Ishikawa (cell line): ENCODE data around the gene L3MBTL1.

Experiments used
- CEBPB ChIP-seq: IDR thresholded peaks from 2 replicates; pipeline ENCODE4 v1.6.1; 2012
- CREB1 ChIP-seq: IDR thresholded peaks from 2 replicates; pipeline ENCODE4 v1.6.1; 2012; ENCODE audit warnings: low read depth
- EGR1 ChIP-seq: IDR thresholded peaks from 2 replicates; pipeline ENCODE4 v1.6.1; 2012
- EP300 ChIP-seq: IDR thresholded peaks from 2 replicates; pipeline ENCODE4 v1.6.1; 2012; ENCODE audit warnings: borderline replicate concordance
- FOXM1 ChIP-seq: IDR thresholded peaks from 2 replicates; pipeline ENCODE4 v1.6.1; 2012; ENCODE audit warnings: low read depth, borderline replicate concordance
- MAX ChIP-seq: IDR thresholded peaks from 2 replicates; pipeline ENCODE4 v1.6.1; 2012
- NFIC ChIP-seq: IDR thresholded peaks from 2 replicates; pipeline ENCODE4 v1.6.1; 2012
- RAD21 ChIP-seq: IDR thresholded peaks from 2 replicates; pipeline ENCODE4 v1.6.1; 2012; ENCODE audit warnings: low read depth
- TAF1 ChIP-seq: IDR thresholded peaks from 2 replicates; pipeline ENCODE4 v1.6.1; 2012; ENCODE audit warnings: low read depth, mild to moderate bottlenecking
- TCF12 ChIP-seq: IDR thresholded peaks from 2 replicates; pipeline ENCODE4 v1.6.1; 2012; ENCODE audit warnings: low read depth
- TEAD4 ChIP-seq: IDR thresholded peaks from 2 replicates; pipeline ENCODE4 v1.6.1; 2012
- YY1 ChIP-seq: IDR thresholded peaks from 2 replicates; pipeline ENCODE4 v1.6.1; 2012; ENCODE audit warnings: low read depth
- ZBTB7A ChIP-seq: IDR thresholded peaks from 2 replicates; pipeline ENCODE4 v1.6.1; 2012; ENCODE audit warnings: low read depth
- TF ChIP-seq, protein P1 (sequence below): IDR thresholded peaks from 2 replicates; pipeline ENCODE4 v1.6.1; 2012; ENCODE audit warnings: low read depth, mild to moderate bottlenecking
- TF ChIP-seq, protein P2 (sequence below): IDR thresholded peaks from 2 replicates; pipeline ENCODE4 v1.6.1; 2012

Gene L3MBTL1

GRCh38 chr20:43541214-43541613, 33.7 kb downstream of the L3MBTL1 start:
- no peak for TF ChIP-seq TAF1
- no peak for TF ChIP-seq EP300
- TF ChIP-seq, protein P1, sequence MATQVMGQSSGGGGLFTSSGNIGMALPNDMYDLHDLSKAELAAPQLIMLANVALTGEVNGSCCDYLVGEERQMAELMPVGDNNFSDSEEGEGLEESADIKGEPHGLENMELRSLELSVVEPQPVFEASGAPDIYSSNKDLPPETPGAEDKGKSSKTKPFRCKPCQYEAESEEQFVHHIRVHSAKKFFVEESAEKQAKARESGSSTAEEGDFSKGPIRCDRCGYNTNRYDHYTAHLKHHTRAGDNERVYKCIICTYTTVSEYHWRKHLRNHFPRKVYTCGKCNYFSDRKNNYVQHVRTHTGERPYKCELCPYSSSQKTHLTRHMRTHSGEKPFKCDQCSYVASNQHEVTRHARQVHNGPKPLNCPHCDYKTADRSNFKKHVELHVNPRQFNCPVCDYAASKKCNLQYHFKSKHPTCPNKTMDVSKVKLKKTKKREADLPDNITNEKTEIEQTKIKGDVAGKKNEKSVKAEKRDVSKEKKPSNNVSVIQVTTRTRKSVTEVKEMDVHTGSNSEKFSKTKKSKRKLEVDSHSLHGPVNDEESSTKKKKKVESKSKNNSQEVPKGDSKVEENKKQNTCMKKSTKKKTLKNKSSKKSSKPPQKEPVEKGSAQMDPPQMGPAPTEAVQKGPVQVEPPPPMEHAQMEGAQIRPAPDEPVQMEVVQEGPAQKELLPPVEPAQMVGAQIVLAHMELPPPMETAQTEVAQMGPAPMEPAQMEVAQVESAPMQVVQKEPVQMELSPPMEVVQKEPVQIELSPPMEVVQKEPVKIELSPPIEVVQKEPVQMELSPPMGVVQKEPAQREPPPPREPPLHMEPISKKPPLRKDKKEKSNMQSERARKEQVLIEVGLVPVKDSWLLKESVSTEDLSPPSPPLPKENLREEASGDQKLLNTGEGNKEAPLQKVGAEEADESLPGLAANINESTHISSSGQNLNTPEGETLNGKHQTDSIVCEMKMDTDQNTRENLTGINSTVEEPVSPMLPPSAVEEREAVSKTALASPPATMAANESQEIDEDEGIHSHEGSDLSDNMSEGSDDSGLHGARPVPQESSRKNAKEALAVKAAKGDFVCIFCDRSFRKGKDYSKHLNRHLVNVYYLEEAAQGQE = no peak
- TF ChIP-seq TCF12 = no peak
- no peak for TF ChIP-seq CREB1
- no peak for TF ChIP-seq RAD21
- no peak for TF ChIP-seq MAX
- TF ChIP-seq YY1 = no peak
- TF ChIP-seq NFIC = no peak
- TF ChIP-seq ZBTB7A = no peak
- no peak for TF ChIP-seq EGR1
- no peak for TF ChIP-seq CEBPB
- TF ChIP-seq TEAD4 = no peak
- no peak for TF ChIP-seq FOXM1
- TF ChIP-seq, protein P2, sequence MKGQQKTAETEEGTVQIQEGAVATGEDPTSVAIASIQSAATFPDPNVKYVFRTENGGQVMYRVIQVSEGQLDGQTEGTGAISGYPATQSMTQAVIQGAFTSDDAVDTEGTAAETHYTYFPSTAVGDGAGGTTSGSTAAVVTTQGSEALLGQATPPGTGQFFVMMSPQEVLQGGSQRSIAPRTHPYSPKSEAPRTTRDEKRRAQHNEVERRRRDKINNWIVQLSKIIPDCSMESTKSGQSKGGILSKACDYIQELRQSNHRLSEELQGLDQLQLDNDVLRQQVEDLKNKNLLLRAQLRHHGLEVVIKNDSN = no peak

GRCh38 chr20:43542161-43542560, 34.7 kb downstream of the L3MBTL1 start:
- TF ChIP-seq FOXM1 (no peak), RAD21 (no peak), TAF1 (no peak), EP300 (no peak), YY1 (no peak), MAX (no peak), CEBPB (no peak)
- TF ChIP-seq, protein P2 = no peak

GRCh38 chr20:43542674-43543073, 35.2 kb downstream of the L3MBTL1 start:
- TF ChIP-seq TCF12 (no peak), ZBTB7A (no peak), YY1 (no peak), CREB1 (no peak), MAX (no peak), EP300 (no peak), CEBPB (no peak), NFIC (no peak), FOXM1 (no peak), EGR1 (no peak)
- TF ChIP-seq, protein P1 = no peak

DNA sequence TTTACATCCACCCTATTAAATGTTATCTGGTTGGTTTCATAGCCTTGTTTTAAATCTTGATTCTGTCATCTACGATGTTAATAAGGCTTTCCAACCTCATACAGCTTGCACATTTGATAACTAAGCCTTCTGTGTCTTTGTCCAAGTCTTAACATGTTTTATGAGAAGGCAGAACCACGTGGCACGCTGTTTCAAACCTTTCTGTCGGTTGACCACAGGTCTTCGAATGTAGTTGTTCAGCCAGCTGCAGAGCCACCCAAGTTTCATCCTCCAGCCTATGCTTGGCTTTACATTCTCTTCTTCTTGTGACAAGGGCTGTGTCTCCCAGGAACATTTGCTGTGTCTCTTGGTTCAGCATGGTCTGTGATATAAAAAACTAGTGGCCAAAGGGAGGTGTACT, 35.6 kb downstream of the L3MBTL1 start:
- TF ChIP-seq TEAD4 (no peak), CEBPB (no peak), FOXM1 (no peak), YY1 (no peak), MAX (no peak), EGR1 (no peak), TCF12 (no peak)
- TF ChIP-seq, protein P1 = no peak

DNA sequence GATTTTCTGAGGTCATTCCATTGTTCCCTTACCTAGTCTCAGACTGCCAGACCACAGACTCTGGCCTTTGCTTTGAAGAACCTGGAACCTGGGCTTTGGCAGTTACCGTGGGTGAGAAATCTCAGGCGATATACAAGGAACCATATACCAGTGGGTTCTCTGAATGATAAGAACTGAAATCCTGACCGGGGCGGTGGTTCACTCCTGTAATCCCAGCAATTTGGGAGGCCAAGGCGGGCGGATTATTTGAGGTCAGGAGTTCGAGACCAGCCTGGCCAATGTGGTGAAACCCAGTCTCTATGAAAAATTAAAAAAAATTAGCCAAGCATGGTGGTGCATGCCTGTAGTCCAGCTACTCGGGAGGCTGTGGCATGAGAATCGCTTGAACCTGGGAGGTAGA, 37.0 kb downstream of the L3MBTL1 start:
- TF ChIP-seq YY1 (no peak), TCF12 (no peak), FOXM1 (no peak), TAF1 (no peak), TEAD4 (no peak), CREB1 (no peak), ZBTB7A (no peak), EGR1 (no peak), MAX (no peak), NFIC (no peak), CEBPB (no peak), RAD21 (no peak), EP300 (no peak)
- TF ChIP-seq, protein P1 = no peak
- TF ChIP-seq, protein P2 = no peak
